Pancreas (tissue), 10 donors: ENCODE measurements around the gene PCNX3. TPM values are rescaled to one million over a fixed set of nuclear protein-coding genes. Genes with fewer than 3 reads are reported as not detected.

Experiments
- ATAC-seq, 4 donors: fragments of 200-7000 bp; cut with Tn5 transposase; one replicate each; pipeline versions ENCODE4 v1.8.0 to v1.9.1; 2020; ENCODE audit warnings: mild to moderate bottlenecking in 4 of 4, moderate library complexity in 4 of 4
- DNase-seq, 6 donors: peaks; one replicate each; pipeline ENCODE4 v3.0.0-alpha.2; 2020
- FAIRE-seq: peaks from 2 replicates; lab custom pipeline; 2012; peaks lifted over from hg19 to GRCh38; lab: Jason Lieb, UNC
- H3K27ac ChIP-seq, 4 donors: fragments of 200-600 bp; sonication (generic); 1 replicate in 3 of 4; 2 replicates in 1 of 4; pipeline versions ENCODE4 v1.5.0 to v1.8.0; 2020
- H3K27me3 ChIP-seq, 4 donors: fragments of 200-600 bp; one replicate each; pipeline ENCODE4 v1.8.0; 2021
- H3K36me3 ChIP-seq, 3 donors: fragments of 200-600 bp; sonication (generic) in 1 of 3; one replicate each; pipeline versions ENCODE4 v1.5.0 to v1.8.0; 2020 to 2021
- H3K4me1 ChIP-seq, 3 donors: fragments of 200-600 bp; one replicate each; pipeline ENCODE4 v1.8.0; 2021
- H3K4me3 ChIP-seq, 4 donors: fragments of 200-600 bp; sonication (generic) in 2 of 4; one replicate each; pipeline versions ENCODE4 v1.5.0 to v1.8.0; 2020 to 2021
- H3K9me3 ChIP-seq, 4 donors: fragments of 200-600 bp; one replicate each; pipeline ENCODE4 v1.8.0; 2021
- CTCF ChIP-seq, 4 donors: fragments of 200-600 bp; sonication (generic) in 3 of 4; IDR thresholded peaks; one replicate each; pipeline versions ENCODE4 v1.5.0 to v1.8.0; 2021; ENCODE audit warnings: antibody characterized with exemption in 4 of 4
- WGBS, 2 donors: extraction: QIAGEN DNeasy Blood & Tissue Kit; methylation state at CpG; one replicate each; pipeline ENCODE4 v1.1.7; 2013; 5-methylcytosine and 5-hydroxymethylcytosine counted together
- intact Hi-C, 3 donors: fragments of 100-400 bp; cut with DNase I; formaldehyde crosslinking; loops; one replicate each; pipeline versions ENCODE4 v1.11.1 to v1.14.2; 2022
- polyA plus RNA-seq, 2 donors: library from polyadenylated mRNA; stranded (reverse); fragments of 200-250 nt; gene quantifications; one replicate each; pipeline ENCODE4 v1.2.3, GENCODE V29; 2013
- total RNA-seq, 6 donors: library from RNA; stranded (reverse); fragmentation: NEBNext Ultra II Directional in 4 of 6; extraction: Animal tissue kit (Norgen Biotek cat#: 25700) in 4 of 6; gene quantifications; one replicate each; pipeline versions ENCODE4 v1.2.1 to v1.2.4, GENCODE V29; 2021 to 2023
- donor health status: healthy with polysubstance abuse.
- donor health status: DM: no; HTN: no; CAD: no; lungs with moderate emphysema.
- donor health status: DM: no; HTN: no; CAD: no.
- donor health status: control.
- donor health status: control.
- donor health status: Bipolar disorder and iron deficiency.
- donor health status: DM: yes; HTN: yes; CAD: no.
- donor health status: DM: no; HTN: no; CAD: no.
- donor health status: DM: no; HTN: no; CAD: no.
- donor health status: DM: yes; HTN: yes; CAD: no.

Gene PCNX3
- total and polyA plus RNA-seq, 8 donors = 13.5 to 26.3 (median 18.3) TPM

GRCh38 chr11:65613091-65613928 is 2.3 kb upstream of the PCNX3 start:
- intact Hi-C loops = no loop called here
- Histone ChIP-seq H3K4me1 (peaks cover 13 to 25% (median 24%) of the 10 kb centered on the region in 3 donors), H3K27me3 (no peaks in the 10 kb centered on the region), H3K9me3 (no peaks in the 10 kb centered on the region), H3K27ac (peak overlapping the region; percentile 88 to 94 (median 92)), H3K4me3 (peak overlapping the region; percentile 76 to 96 (median 90)), H3K36me3 (peaks cover 2 to 6% (median 6%) of the 10 kb centered on the region in 3 donors)
- FAIRE-seq (no peak), ATAC-seq (peak in 3 of 4 donors; percentile 0), DNase-seq (peak; percentile 53 to 89 (median 70))
- no peak for TF ChIP-seq CTCF (IDR thresholded peaks at IDR 0.05)
- 9 to 13% methylated on average over 39 to 43 of the region's 43 CpGs for WGBS, 2 donors

GRCh38 chr11:65615950-65616574 is 486 bp downstream of the PCNX3 start:
- intact Hi-C loops = no loop called here
- Histone ChIP-seq H3K4me1 (peaks cover 13 to 25% (median 24%) of the 10 kb centered on the region in 3 donors), H3K27me3 (no peaks in the 10 kb centered on the region), H3K4me3 (peak overlapping the region; percentile 88 to 96 (median 92)), H3K27ac (peak overlapping the region; percentile 59 to 88 (median 70)), H3K9me3 (no peaks in the 10 kb centered on the region), H3K36me3 (peaks cover 6 to 22% (median 18%) of the 10 kb centered on the region in 3 donors)
- no peak for TF ChIP-seq CTCF (IDR thresholded peaks at IDR 0.05)
- 1 to 2% methylated on average over 39 to 50 of the region's 50 CpGs for WGBS, 2 donors
- no peak for DNase-seq
- no peak for FAIRE-seq
- ATAC-seq = no peak

- intact Hi-C loops = no loop called here
- peak in 1 of 6 donors; percentile 32 for DNase-seq
- no peak for TF ChIP-seq CTCF (IDR thresholded peaks at IDR 0.05)
- Histone ChIP-seq H3K9me3 (no peaks in the 10 kb centered on the region), H3K36me3 (peaks cover 6 to 22% (median 18%) of the 10 kb centered on the region in 3 donors), H3K27ac (peak overlapping the region in 1 of 4 donors; percentile 64), H3K4me1 (peaks cover 13 to 25% (median 24%) of the 10 kb centered on the region in 3 donors), H3K27me3 (no peaks in the 10 kb centered on the region), H3K4me3 (peak overlapping the region; percentile 88 to 96 (median 92))
- ATAC-seq = no peak
- no peak for FAIRE-seq
- WGBS, 2 donors = 24 to 33% methylated on average over 10 of the region's 10 CpGs
Observed at GRCh38 chr11:65616575-65617001, 1.0 kb downstream of the PCNX3 start.

GRCh38 chr11:65617136-65617850 is 1.7 kb downstream of the PCNX3 start:
- peaks cover 6 to 25% (median 18%) of the 10 kb centered on the region in 3 donors for H3K36me3 ChIP-seq
- H3K4me1 ChIP-seq = peaks cover 11 to 18% (median 17%) of the 10 kb centered on the region in 3 donors
- no peak overlapping the region for H3K27ac ChIP-seq
- no peaks in the 10 kb centered on the region for H3K9me3 ChIP-seq
- intact Hi-C loops = no loop called here
- TF ChIP-seq CTCF (IDR thresholded peaks at IDR 0.05) = no peak
- DNase-seq = peak in 2 of 6 donors; percentile 35 to 55
- peak overlapping the region in 1 of 4 donors; percentile 96 for H3K4me3 ChIP-seq
- WGBS, 2 donors = 85 to 88% methylated on average over 17 of the region's 17 CpGs
- FAIRE-seq = no peak
- no peaks in the 10 kb centered on the region for H3K27me3 ChIP-seq
- no peak for ATAC-seq
